Measurements from ENCODE around the gene UBR2.

- TF ChIP-seq EZH2 (IDR thresholded peaks at IDR 0.05; ENCODE audit: low read length, missing control alignments) (no peak), CTCF (conservative IDR thresholded peaks at IDR 0.05 in 1 of 2, IDR thresholded peaks at IDR 0.05 in 1 of 2; ENCODE audit: low read depth in 1 of 2, low read length in 2 of 2) (no peak)
Observed at GRCh38 chr6:42561986-42562385, 1.8 kb upstream of the UBR2 start.

Measured in fibroblast of lung (primary cell).